GM18909 (cell line): ENCODE results near the gene ERP44.
A peak's percentile ranks its signal among the peaks of the same experiment; 100 is the strongest.

ENCODE experiments used
- ATAC-seq: cut with Tn5 transposase; IDR thresholded peaks from one replicate; pipeline ENCODE4 v1.9.1; 2021; ENCODE audit warnings: mild to moderate bottlenecking; ENCODE audit not compliant: unreplicated experiment, poor library complexity

Gene ERP44

DNA sequence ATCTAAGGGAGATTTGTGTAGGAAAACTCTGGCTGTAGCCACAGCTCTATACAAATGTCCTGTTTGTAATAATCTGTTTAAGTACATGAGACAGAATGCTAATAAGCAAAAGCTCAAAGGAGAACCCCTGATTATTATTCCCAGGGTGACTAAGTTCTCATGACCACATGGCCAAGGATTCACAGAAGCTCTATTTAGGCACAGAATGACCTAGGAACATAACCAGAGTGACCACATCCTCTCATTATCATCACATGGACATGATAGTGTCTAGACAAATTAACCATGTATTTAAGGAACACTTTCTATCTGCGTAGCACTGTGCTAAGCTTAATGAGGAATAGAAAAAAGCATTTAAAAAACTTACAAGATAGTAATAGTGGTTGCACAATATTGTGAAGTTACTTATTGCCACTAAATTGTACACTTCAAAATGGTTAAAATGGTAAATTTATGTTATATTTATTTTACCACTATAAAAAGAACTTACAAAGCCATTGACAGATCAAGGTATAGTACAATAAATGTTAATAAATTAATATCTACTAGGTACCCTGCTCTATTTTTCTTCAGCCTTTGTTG is 136.0 kb downstream of the ERP44 start:
- no peak for ATAC-seq

DNA sequence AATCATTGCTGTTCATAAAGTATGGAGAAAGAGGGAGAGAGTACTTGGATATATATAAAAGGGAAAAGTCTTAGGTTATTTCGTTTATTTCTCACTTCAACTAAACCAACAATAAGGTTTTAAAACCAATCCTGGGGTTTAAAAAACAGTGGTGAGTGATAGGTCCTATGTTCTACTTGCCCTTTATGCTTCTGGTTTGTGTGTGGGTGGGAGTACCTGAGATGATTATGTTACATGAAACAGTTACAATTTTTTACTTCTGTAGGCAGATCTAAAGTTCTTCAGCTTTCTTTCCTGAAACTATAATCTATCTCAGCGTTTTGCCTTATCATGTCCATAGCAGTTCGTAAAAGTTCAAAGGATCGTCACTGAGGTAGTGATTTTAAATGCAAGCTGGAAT is 143.2 kb downstream of the ERP44 start:
- ATAC-seq: no peak

DNA sequence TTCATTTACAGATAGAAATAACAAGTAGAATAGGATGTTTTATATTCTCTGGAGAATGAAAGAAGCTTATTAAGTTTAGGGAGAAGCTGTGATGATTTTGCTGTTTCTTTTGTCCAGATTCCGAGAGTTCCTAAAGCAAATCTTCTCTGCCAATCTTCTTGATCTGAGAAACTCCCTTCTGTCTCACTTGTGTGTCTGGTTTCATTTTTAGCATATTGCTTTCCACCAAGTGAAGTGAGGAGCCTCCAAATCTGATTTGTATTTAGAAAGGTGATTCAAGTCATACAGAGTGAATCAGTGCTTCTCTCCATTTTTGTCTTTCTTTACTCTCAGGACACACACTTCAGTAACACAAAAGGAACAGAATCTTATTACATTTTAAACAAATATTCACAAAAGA is 144.0 kb downstream of the ERP44 start:
- no peak for ATAC-seq

DNA sequence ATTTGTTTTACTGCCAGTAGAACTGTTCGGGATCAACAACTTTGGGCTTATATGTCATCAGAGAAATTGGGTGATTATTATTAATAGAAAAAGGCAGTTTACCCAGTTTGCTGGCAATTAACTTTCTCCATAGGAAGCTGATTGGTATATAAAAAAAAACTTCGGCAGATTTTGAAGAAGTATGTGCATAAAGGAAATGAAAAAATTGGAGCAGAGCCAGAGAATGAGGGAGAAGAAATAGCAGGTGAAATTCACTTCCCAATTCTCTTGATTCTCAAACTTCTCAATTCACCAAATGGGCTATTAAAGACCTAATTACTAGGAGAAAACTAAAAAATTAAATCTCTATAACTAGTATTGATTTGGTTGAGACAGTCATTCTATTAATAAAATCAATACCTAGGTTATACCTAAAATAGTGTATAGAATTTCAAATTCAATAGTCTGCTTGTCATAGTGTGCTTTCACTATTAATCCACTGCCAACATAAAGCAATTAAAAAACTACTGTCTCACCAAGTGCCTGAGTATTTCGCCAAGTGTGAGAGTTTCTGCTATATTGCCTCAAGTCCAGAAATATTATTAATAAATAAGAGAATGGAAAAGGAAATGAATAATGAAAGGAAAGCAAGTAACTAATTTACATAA is 144.8 kb downstream of the ERP44 start:
- ATAC-seq: peak; percentile 42

DNA sequence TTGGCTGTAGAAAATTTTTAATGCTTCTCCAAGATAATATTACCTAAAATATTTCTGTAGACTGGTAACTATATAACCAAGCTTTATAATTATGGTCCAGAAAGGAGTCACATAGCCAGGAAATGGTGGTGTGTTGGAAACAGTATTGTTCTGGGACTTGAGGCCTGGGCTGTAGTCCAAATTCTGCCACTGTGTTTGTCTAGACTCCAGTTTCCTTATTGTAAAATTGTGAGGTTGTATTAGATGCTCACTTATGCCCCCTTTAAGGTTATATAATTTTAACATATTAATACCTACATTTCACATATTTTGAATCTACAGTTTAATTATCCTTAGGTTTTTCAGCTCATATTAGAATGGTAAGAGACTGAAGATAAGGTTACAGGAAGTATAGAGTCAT is 149.9 kb downstream of the ERP44 start:
- ATAC-seq: no peak

DNA sequence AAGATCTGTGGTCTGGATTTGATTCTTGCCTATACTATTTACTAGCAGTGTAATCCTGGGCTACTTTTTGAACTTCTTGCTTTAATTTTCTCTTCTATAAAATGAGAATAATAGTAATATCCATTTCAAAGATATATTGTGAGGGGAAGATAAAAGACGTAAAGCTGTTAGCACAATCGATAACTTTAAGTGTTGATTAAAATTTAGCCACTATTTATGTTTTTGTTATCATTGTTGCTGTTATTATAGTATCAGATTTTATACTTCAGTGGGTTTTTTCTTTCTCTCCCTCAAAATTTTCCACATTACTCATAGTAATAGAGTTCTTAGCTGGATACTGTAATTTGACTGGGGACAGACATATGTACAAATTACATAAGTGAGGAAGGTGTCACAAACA is 150.3 kb downstream of the ERP44 start:
- ATAC-seq: no peak

DNA sequence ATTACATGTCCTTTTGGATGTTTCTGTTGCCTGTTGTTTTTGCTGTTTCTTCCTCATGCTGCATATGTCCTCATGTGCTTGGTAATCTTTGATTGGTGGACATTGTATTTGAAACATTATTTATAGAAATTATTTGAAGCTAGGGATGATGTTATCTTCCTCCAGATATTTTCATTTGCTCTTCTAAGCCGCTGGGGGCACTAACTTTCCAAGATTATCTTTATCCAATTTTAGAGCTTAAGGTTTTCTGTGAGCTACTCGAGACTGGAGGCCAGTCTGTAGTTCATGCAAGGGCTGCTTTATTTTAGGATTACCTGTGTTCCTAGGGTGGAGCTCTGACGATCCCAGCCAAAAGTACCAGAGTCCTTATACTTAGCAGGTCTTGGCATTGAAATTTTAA is 151.4 kb downstream of the ERP44 start:
- ATAC-seq: no peak

DNA sequence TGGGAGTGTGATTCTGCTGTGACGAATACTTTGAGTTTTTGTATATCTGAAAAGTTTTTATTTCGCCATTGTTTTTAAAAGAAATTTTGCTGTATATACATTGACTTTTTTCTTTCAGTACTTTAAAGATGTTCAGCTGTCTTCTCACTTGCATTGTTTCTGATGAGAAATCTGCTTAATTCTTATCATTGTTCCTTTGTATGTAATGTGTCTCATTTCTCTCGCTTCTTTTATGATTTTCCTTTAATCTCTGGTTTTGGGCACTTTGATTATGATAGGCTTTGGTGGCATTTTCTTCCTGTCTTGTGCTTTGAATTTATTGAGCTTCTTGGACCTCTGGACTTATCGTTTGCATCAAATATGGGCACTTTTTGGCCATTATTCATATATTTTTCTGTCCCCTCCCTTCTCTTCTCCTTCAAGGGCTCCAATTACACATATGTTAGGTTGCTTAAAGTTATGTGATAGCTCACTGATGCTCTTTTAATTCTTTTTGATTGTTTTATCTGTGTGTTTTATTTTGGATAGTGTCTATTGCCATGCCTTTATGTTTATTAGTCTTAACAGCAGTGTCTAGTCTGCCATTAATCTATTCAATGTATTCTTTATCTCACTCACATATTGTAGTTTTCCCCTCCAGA is 161.7 kb downstream of the ERP44 start:
- no peak for ATAC-seq

DNA sequence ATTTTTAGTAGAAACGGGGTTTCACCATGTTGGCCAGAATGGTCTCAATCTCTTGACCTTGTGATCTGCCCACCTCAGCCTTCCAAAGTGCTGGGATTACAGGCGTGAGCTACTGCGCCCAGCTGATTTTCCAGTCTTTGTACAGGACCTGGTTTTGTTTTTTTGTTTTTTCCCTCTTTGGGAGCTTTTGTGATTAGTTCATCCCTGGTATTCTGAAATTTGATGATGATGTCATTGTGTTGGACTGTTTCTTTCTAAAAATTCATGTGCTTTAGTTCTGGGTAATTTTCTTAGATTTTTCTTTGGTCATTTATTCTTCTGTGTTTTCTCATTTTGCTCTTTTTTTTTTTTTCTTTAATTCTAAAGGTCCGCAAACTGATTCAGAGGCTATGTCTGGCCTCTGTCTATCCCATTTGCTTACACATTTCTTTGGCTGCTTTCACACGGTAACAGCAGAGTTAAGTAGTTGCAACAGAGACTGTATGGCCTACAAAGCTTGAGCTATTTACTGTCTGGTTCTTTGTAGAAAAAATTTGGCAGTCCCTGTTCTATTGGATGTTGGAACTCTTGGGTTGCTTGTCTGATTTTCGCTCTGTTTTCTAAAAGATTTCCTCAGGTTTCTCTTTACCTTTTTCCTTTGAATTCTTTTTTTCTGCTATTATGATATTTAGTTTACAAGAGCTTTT is 167.5 kb downstream of the ERP44 start:
- ATAC-seq: no peak

DNA sequence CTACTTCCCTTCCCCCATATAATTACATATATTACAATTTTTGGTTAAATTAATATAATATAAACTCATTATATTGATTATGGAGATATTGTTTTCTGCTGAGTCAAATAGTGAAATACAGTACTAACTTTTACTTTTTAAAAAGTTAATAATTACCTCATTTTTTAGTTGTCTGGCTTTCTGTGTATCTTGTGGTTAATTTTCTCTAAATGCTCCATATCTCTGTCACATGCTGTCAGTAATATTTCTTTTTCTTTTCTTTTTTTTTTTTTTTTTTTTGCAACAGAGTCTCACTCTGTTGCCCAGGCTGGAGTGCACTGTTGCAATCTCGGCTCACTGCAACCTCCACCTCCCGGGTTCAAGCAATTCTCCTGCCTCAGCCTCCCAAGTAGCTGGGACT is 169.1 kb downstream of the ERP44 start:
- ATAC-seq: no peak
